A549 (cell line): Measurements from ENCODE around the gene CSTB. TPM values are rescaled to one million over a fixed set of nuclear protein-coding genes. Genes with fewer than 3 reads are reported as not detected.

Source experiments
- ATAC-seq, 2 experiments: fragments of 200-7000 bp in 1 of 2; fragments of >200 bp in 1 of 2; cut with Nextera tagmentation in 1 of 2; cut with Tn5 transposase in 1 of 2; 3 replicates each; pipeline versions ENCODE4 v1.8.0 to v1.9.1; 2018 to 2020; ENCODE audit warnings: mild to moderate bottlenecking in 1 of 2, moderate library complexity in 1 of 2
- CTCF ChIA-PET: fragments of 300-600 bp; sonication (Branson Sonifier 250); formaldehyde crosslinking; extraction: SDS; loops from one replicate; lab custom pipeline; 2021; ENCODE audit warnings: antibody characterized with exemption, inconsistent platforms; lab: Yijun Ruan, JAX
- POLR2A ChIA-PET: fragments of 350-600 bp; formaldehyde crosslinking; extraction: SDS; loops from one replicate; lab custom pipeline; 2021; ENCODE audit warnings: antibody characterized with exemption, inconsistent platforms; lab: Yijun Ruan, JAX
- DNase-seq, 2 experiments: peaks; one replicate each; pipeline versions ENCODE4 v3.0.0 to v3.0.0-alpha.2; 2011 to 2016; ENCODE audit warnings: low read depth in 1 of 2, low spot score in 1 of 2
- FAIRE-seq: peaks from 2 replicates; lab custom pipeline; 2011; peaks lifted over from hg19 to GRCh38; lab: Jason Lieb, UNC
- H3K27ac ChIP-seq, 2 experiments: fragments of >200 bp; sonication (Bioruptor Twin); formaldehyde crosslinking; 3 replicates each; pipeline ENCODE4 v1.5.1; 2016 to 2017
- H3K4me1 ChIP-seq: fragments of >200 bp; sonication (Bioruptor Twin); formaldehyde crosslinking; 3 replicates; pipeline ENCODE4 v1.6.1; 2016
- H3K4me2 ChIP-seq: fragments of >200 bp; sonication (Bioruptor Twin); formaldehyde crosslinking; 3 replicates; pipeline ENCODE4 v1.6.1; 2016
- H3K4me3 ChIP-seq: fragments of >200 bp; sonication (Bioruptor Twin); formaldehyde crosslinking; 3 replicates; pipeline ENCODE4 v1.5.1; 2016
- H3K9me3 ChIP-seq: fragments of >200 bp; sonication (Bioruptor Twin); formaldehyde crosslinking; 3 replicates; pipeline ENCODE4 v1.6.1; 2016
- ATOH8 ChIP-seq: fragments of 250-450 bp; sonication (Bioruptor Pico); IDR thresholded peaks from 2 replicates; pipeline ENCODE4 v1.5.0; 2020; ENCODE audit warnings: low read depth, mild to moderate bottlenecking, moderate library complexity
- CBX2 ChIP-seq: fragments of 200-600 bp; sonication (generic); IDR thresholded peaks from 2 replicates; pipeline ENCODE4 v1.6.1; 2016; ENCODE audit warnings: low read depth, mild to moderate bottlenecking, borderline replicate concordance
- ELK1 ChIP-seq: fragments of 150-350 bp; IDR thresholded peaks from 2 replicates; pipeline ENCODE4 v1.6.1; 2014; ENCODE audit warnings: low read depth, mild to moderate bottlenecking, low read length
- FOSL2 ChIP-seq, 2 experiments: fragments of 450-650 bp in 1 of 2; fragments of >200 bp in 1 of 2; sonication (Bioruptor Twin) in 1 of 2; formaldehyde crosslinking; IDR thresholded peaks; 2 replicates each; pipeline versions ENCODE4 v1.5.0 to v1.6.1; 2016 to 2020; ENCODE audit warnings: mild to moderate bottlenecking in 1 of 2, moderate library complexity in 1 of 2
- FOXS1 ChIP-seq: fragments of 250-450 bp; sonication (Bioruptor Pico); IDR thresholded peaks from 2 replicates; pipeline ENCODE4 v1.5.0; 2020; ENCODE audit warnings: mild to moderate bottlenecking, moderate library complexity
- HES2 ChIP-seq: fragments of >200 bp; sonication (Bioruptor Twin); formaldehyde crosslinking; IDR thresholded peaks from 2 replicates; pipeline ENCODE4 v1.6.1; 2016
- HEYL ChIP-seq: fragments of 250-450 bp; sonication (Bioruptor Pico); IDR thresholded peaks from 2 replicates; pipeline ENCODE4 v1.8.0; 2021; ENCODE audit warnings: mild to moderate bottlenecking, moderate library complexity
- HMGXB4 ChIP-seq: fragments of 250-450 bp; sonication (Bioruptor Pico); IDR thresholded peaks from 2 replicates; pipeline ENCODE4 v1.5.0; 2021; ENCODE audit warnings: mild to moderate bottlenecking, moderate library complexity, borderline replicate concordance
- HOXA7 ChIP-seq: fragments of 250-450 bp; sonication (Bioruptor Pico); IDR thresholded peaks from 2 replicates; pipeline ENCODE4 v1.5.0; 2020; ENCODE audit warnings: mild to moderate bottlenecking, moderate library complexity
- HOXB5 ChIP-seq: fragments of 250-450 bp; sonication (Bioruptor Pico); IDR thresholded peaks from 2 replicates; pipeline ENCODE4 v1.5.0; 2020; ENCODE audit warnings: mild to moderate bottlenecking, moderate library complexity
- KDM5A ChIP-seq: fragments of 200-600 bp; sonication (generic); IDR thresholded peaks from 2 replicates; pipeline ENCODE4 v1.6.1; 2016; ENCODE audit warnings: antibody characterized with exemption, mild to moderate bottlenecking
- MAX ChIP-seq: IDR thresholded peaks from 2 replicates; pipeline ENCODE4 v1.6.1; 2012
- MYC ChIP-seq: IDR thresholded peaks from 2 replicates; pipeline ENCODE4 v1.6.1; 2012; ENCODE audit warnings: mild to moderate bottlenecking, inconsistent platforms, low read length, improper control_type of control experiment, borderline replicate concordance
- NPAS2 ChIP-seq: fragments of 250-450 bp; sonication (Bioruptor Pico); IDR thresholded peaks from 2 replicates; pipeline ENCODE4 v1.8.0; 2022; ENCODE audit warnings: mild to moderate bottlenecking, moderate library complexity, borderline replicate concordance
- PHF8 ChIP-seq: fragments of 200-600 bp; sonication (generic); IDR thresholded peaks from 2 replicates; pipeline ENCODE4 v1.6.1; 2016; ENCODE audit warnings: low read depth, mild to moderate bottlenecking, antibody characterized with exemption, moderate library complexity, borderline replicate concordance
- POLR2A ChIP-seq: IDR thresholded peaks from 2 replicates; pipeline ENCODE4 v1.6.1; 2012; ENCODE audit warnings: mild to moderate bottlenecking, low read length
- RCOR1 ChIP-seq: fragments of 150-350 bp; IDR thresholded peaks from 2 replicates; pipeline ENCODE4 v1.6.1; 2014; ENCODE audit warnings: antibody characterized with exemption, low read length, low read depth
- REST ChIP-seq: fragments of 200-600 bp; sonication (generic); IDR thresholded peaks from 2 replicates; pipeline ENCODE4 v1.6.1; 2016; ENCODE audit warnings: antibody characterized with exemption, mild to moderate bottlenecking, moderate library complexity
- RFX5 ChIP-seq: fragments of 450-650 bp; IDR thresholded peaks from 2 replicates; pipeline ENCODE4 v1.7.1; 2014; ENCODE audit warnings: antibody characterized with exemption, mild to moderate bottlenecking, moderate library complexity
- RNF2 ChIP-seq: fragments of 200-600 bp; sonication (generic); IDR thresholded peaks from 2 replicates; pipeline ENCODE4 v1.6.1; 2016; ENCODE audit warnings: low read depth, mild to moderate bottlenecking, antibody characterized with exemption, moderate library complexity, borderline replicate concordance
- TFCP2L1 ChIP-seq: fragments of 250-450 bp; sonication (Bioruptor Pico); IDR thresholded peaks from 2 replicates; pipeline ENCODE4 v1.5.0; 2021; ENCODE audit warnings: mild to moderate bottlenecking
- ZFP36 ChIP-seq: fragments of 450-650 bp; IDR thresholded peaks from 2 replicates; pipeline ENCODE4 v1.6.1; 2014; ENCODE audit warnings: borderline replicate concordance; ENCODE audit not compliant: partially characterized antibody
- WGBS: methylation state at CpG from one replicate; pipeline ENCODE4 v1.1.6; 2017; ENCODE audit errors: missing lambda C conversion rate; 5-methylcytosine and 5-hydroxymethylcytosine counted together
- polyA plus RNA-seq, 4 experiments: library from polyadenylated mRNA; depleted of rRNA in 3 of 4; stranded (reverse); fragments of >200 nt; fragmentation: RNase III in 1 of 4; extraction: RNeasy Plus Mini Kit Qiagen cat#74134 plus additional on column Dnase treatment in 1 of 4; gene quantifications; 2 replicates in 3 of 4; 3 replicates in 1 of 4; pipeline ENCODE4 v1.2.3, GENCODE V29; 2011 to 2017

CSTB gene
- polyA plus RNA-seq, 2 of the 4 experiments (the other 2 are of a cell fraction) = 42.9 to 101 TPM

GRCh38 chr21:43820466-43820865 lies 44.4 kb upstream of the CSTB start:
- FAIRE-seq = no peak
- H3K4me3 ChIP-seq = no peak overlapping the region
- TF ChIP-seq HES2 (no peak), ELK1 (no peak), HEYL (CRISPR knock-in tag) (no peak), KDM5A (no peak), MAX (no peak), ZFP36 (no peak), FOSL2 (IDR thresholded peaks at IDR 0.05) (no peak), FOSL2 (CRISPR knock-in tag; IDR thresholded peaks at IDR 0.05) (no peak), ATOH8 (CRISPR knock-in tag) (no peak), TFCP2L1 (CRISPR knock-in tag) (no peak), POLR2A (no peak), REST (no peak), RFX5 (no peak), RCOR1 (no peak), RNF2 (no peak), MYC (no peak)
- TF ChIP-seq, all 56 proteins: peak for 0
- no peaks in the 10 kb centered on the region for H3K9me3 ChIP-seq
- peaks cover 5% of the 10 kb centered on the region; the same call in 1 of the 3 replicates for H3K4me1 ChIP-seq
- H3K27ac ChIP-seq = no peak overlapping the region
- WGBS = 73% methylated on average over 11 of the region's 11 CpGs
- ATAC-seq (no peak), DNase-seq (no peak)
- no peak overlapping the region for H3K4me2 ChIP-seq
- ChIA-PET POLR2A (no interaction called here), CTCF (interaction anchor here (1.0 to 2.1 kb wide), 2 partner anchors 9 to 155 kb away, joined by 3 to 6 read pairs; no protein-coding TSS in a partner anchor)

- Histone ChIP-seq H3K4me2 (no peak overlapping the region), H3K9me3 (no peaks in the 10 kb centered on the region), H3K4me3 (no peak overlapping the region), H3K27ac (no peak overlapping the region), H3K4me1 (peaks cover 5% of the 10 kb centered on the region; the same call in 1 of the 3 replicates)
- 89% methylated on average over 23 of the region's 25 CpGs for WGBS
- no peak for TF ChIP-seq HOXB5
- TF ChIP-seq HMGXB4 (CRISPR knock-in tag) = no peak
- no peak for TF ChIP-seq HOXA7
- TF ChIP-seq CBX2 = no peak
- TF ChIP-seq NPAS2 = no peak
- TF ChIP-seq ATOH8 (CRISPR knock-in tag) = no peak
- no peak for TF ChIP-seq PHF8
- TF ChIP-seq FOXS1 = no peak
- DNase-seq = no peak
- ATAC-seq = no peak
- FAIRE-seq = no peak
- POLR2A ChIA-PET = no interaction called here
- CTCF ChIA-PET = interaction anchor here (0.6 to 2.1 kb wide), 3 partner anchors 9 to 156 kb away, joined by 3 to 6 read pairs (median 4); no protein-coding TSS in a partner anchor
Observed at GRCh38 chr21:43819511-43820405, 43.6 kb upstream of the CSTB start.
